ENCODE data around the gene C19orf85. TPM values are rescaled to one million over a fixed set of nuclear protein-coding genes. Genes with fewer than 3 reads are reported as not detected.

Gene C19orf85
- total RNA-seq, 1 experiment from 2014 or later = 0.74 TPM

GRCh38 chr19:55473225-55474012 is 8.9 kb upstream of the C19orf85 start:
- Histone ChIP-seq H3K4me3 (peak overlapping the region; percentile 56; the same call in 1 of the 2 replicates), H3K79me2 (ENCODE audit: low read depth) (peaks cover 27% of the 10 kb centered on the region), H4K20me1 (ENCODE audit: insufficient read depth) (peaks cover 15% of the 10 kb centered on the region), H3K9me2 (ENCODE audit: insufficient read depth) (no peaks in the 10 kb centered on the region), H3F3A (ENCODE audit: insufficient read depth, low read depth) (peaks cover 57% of the 10 kb centered on the region), H3K4me1 (replicated peaks; ENCODE audit: insufficient read depth) (peaks cover 43% of the 10 kb centered on the region), H3K4me2 (peak overlapping the region; percentile 63), H3K27me3 (ENCODE audit: insufficient read depth, low read depth) (no peaks in the 10 kb centered on the region), H3K36me3 (ENCODE audit: low read depth) (no peaks in the 10 kb centered on the region), H2AFZ (no peak overlapping the region), H3K27ac (peak overlapping the region; percentile 66), H3K9me3 (ENCODE audit: insufficient read depth, low read depth) (no peaks in the 10 kb centered on the region)
- intact Hi-C loops (cut with micrococcal nuclease; ENCODE audit: unreplicated experiment) = loop anchor here (10.0 kb wide), 3 partner anchors 329 to 1009 kb away; partner anchors contain the start of genes LENG9, RDH13 and TNNT1
- ChIA-PET POLR2A (ENCODE audit: unreplicated experiment) (interaction anchor here (0.5 to 0.7 kb wide), 3 partner anchors 100 to 151 kb away, joined by 3 to 5 read pairs (median 5); partner anchors contain the start of gene ZNF784), CTCF (interaction anchor here (0.8 kb wide), 1 partner anchor 30 kb away, joined by 3 read pairs; no protein-coding TSS in a partner anchor)
- no peak for TF ChIP-seq CTCF (conservative IDR thresholded peaks at IDR 0.05)
- no peak for TF ChIP-seq EZH2 (IDR thresholded peaks at IDR 0.05; ENCODE audit: low read depth)
- BruUV-seq (replicated peaks) = no TSS peak
- peak in 1 of 2 experiments; percentile 35 for DNase-seq

- Histone ChIP-seq H3K79me2 (ENCODE audit: low read depth) (peaks cover 17% of the 10 kb centered on the region), H3K9me3 (ENCODE audit: insufficient read depth, low read depth) (no peaks in the 10 kb centered on the region), H3K27me3 (ENCODE audit: insufficient read depth, low read depth) (no peaks in the 10 kb centered on the region), H3K27ac (peak overlapping the region; percentile 66), H2AFZ (peak overlapping the region; percentile 42; the same call in 1 of the 2 replicates), H3K4me1 (replicated peaks; ENCODE audit: insufficient read depth) (peaks cover 41% of the 10 kb centered on the region), H3K36me3 (ENCODE audit: low read depth) (no peaks in the 10 kb centered on the region), H3K4me2 (peak overlapping the region; percentile 63), H4K20me1 (ENCODE audit: insufficient read depth) (peaks cover 5% of the 10 kb centered on the region; the same call in 1 of the 2 replicates), H3K9me2 (ENCODE audit: insufficient read depth) (no peaks in the 10 kb centered on the region), H3F3A (ENCODE audit: insufficient read depth, low read depth) (peaks cover 63% of the 10 kb centered on the region), H3K4me3 (peak overlapping the region; percentile 56; the same call in 1 of the 2 replicates)
- BruUV-seq (replicated peaks) = no TSS peak
- TF ChIP-seq EZH2 (IDR thresholded peaks at IDR 0.05; ENCODE audit: low read depth) (no peak), CTCF (conservative IDR thresholded peaks at IDR 0.05) (no peak)
- ChIA-PET POLR2A (ENCODE audit: unreplicated experiment) (no interaction called here), CTCF (interaction anchor here (0.8 kb wide), 1 partner anchor 31 kb away, joined by 3 read pairs; no protein-coding TSS in a partner anchor)
- DNase-seq = peak; percentile 82 to 95
- intact Hi-C loops (cut with micrococcal nuclease; ENCODE audit: unreplicated experiment) = loop anchor here (10.0 kb wide), 3 partner anchors 328 to 1008 kb away; partner anchors contain the start of genes LENG9, RDH13 and TNNT1
These were observed 7.9 kb upstream of the C19orf85 start for GRCh38 chr19:55472463-55472862.

- Histone ChIP-seq H3K36me3 (ENCODE audit: low read depth) (no peaks in the 10 kb centered on the region), H3K4me1 (replicated peaks; ENCODE audit: insufficient read depth) (peaks cover 41% of the 10 kb centered on the region), H3K27ac (peak overlapping the region; percentile 10; the same call in 1 of the 2 replicates), H3K9me3 (ENCODE audit: insufficient read depth, low read depth) (no peaks in the 10 kb centered on the region), H2AFZ (no peak overlapping the region), H3K27me3 (ENCODE audit: insufficient read depth, low read depth) (no peaks in the 10 kb centered on the region), H3F3A (ENCODE audit: insufficient read depth, low read depth) (peaks cover 69% of the 10 kb centered on the region), H3K79me2 (ENCODE audit: low read depth) (peaks cover 13% of the 10 kb centered on the region), H3K9me2 (ENCODE audit: insufficient read depth) (no peaks in the 10 kb centered on the region), H3K4me2 (peak overlapping the region; percentile 96), H3K4me3 (peak overlapping the region; percentile 72), H4K20me1 (ENCODE audit: insufficient read depth) (no peaks in the 10 kb centered on the region)
- no peak for TF ChIP-seq EZH2 (IDR thresholded peaks at IDR 0.05; ENCODE audit: low read depth)
- no peak for TF ChIP-seq CTCF (conservative IDR thresholded peaks at IDR 0.05)
- ChIA-PET CTCF (interaction anchor here (0.6 to 1.4 kb wide), 4 partner anchors 16 to 95 kb away, joined by 3 to 9 read pairs (median 4); no protein-coding TSS in a partner anchor), POLR2A (ENCODE audit: unreplicated experiment) (no interaction called here)
- BruUV-seq (replicated peaks) = no TSS peak
- intact Hi-C loops (cut with micrococcal nuclease; ENCODE audit: unreplicated experiment) = loop anchor here (10.0 kb wide), 3 partner anchors 326 to 1006 kb away; partner anchors contain the start of genes LENG9, RDH13 and TNNT1
- DNase-seq = peak in 1 of 2 experiments; percentile 28
These were observed 6.7 kb upstream of the C19orf85 start for GRCh38 chr19:55471266-55471665.

All from PC-9 (cell line).